ENCODE results near the gene CHST8.

CHST8 gene

DNA sequence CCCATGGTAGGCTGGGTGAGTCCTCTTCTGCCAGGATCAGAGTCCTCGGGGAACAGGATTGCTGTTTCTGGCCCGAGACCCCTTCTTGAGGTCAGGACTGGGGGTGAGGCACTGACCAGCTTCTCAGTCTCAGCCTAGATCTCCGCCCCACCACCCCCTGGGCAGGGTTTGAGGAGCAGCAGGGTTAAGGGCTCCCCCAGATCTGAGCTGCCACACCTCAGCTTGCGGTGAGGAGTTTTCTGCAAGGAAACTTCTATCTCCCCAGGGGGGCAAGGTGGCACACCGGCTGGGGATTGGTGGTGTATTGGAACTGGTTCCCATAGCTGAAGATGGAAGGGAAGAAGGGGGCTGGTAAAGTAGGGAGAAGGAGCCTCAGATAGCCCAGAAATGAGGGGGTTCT is 19.5 kb downstream of the CHST8 start:
- Histone ChIP-seq H2AFZ (ENCODE audit: low read length) (no peak overlapping the region), H3K79me2 (ENCODE audit: low read length) (peaks cover 4% of the 10 kb centered on the region; the same call in 1 of the 2 replicates), H3K27me3 (replicated peaks; ENCODE audit: insufficient read depth, low read length) (no peaks in the 10 kb centered on the region; the same call in 1 of the 2 replicates), H3K4me1 (ENCODE audit: low read length) (peaks cover 23% of the 10 kb centered on the region), H3K9me3 (replicated peaks; ENCODE audit: insufficient read depth, low read length) (no peaks in the 10 kb centered on the region), H3K4me3 (ENCODE audit: low read length) (no peak overlapping the region), H3K27ac (ENCODE audit: low read length) (no peak overlapping the region), H3K36me3 (replicated peaks; ENCODE audit: insufficient read depth, low read length) (no peaks in the 10 kb centered on the region), H3F3A (ENCODE audit: insufficient read depth, low read length) (0 out of 2 replicates have a peak, but pooled peaks cover 3% of the 10 kb centered on the region), H3K9ac (ENCODE audit: low read length) (no peak overlapping the region), H3K4me2 (ENCODE audit: low read depth, low read length) (no peak overlapping the region), H3K9me2 (replicated peaks; ENCODE audit: insufficient read depth, low read length) (no peaks in the 10 kb centered on the region), H4K20me1 (ENCODE audit: insufficient read depth, low read length) (no peaks in the 10 kb centered on the region)
- TF ChIP-seq EZH2 (optimal IDR thresholded peaks at IDR 0.05; ENCODE audit: low read depth, low read length) (no peak), EZH2phosphoT487 (IDR thresholded peaks at IDR 0.05; ENCODE audit: low read length) (no peak)
- TF ChIP-seq, protein P1, sequence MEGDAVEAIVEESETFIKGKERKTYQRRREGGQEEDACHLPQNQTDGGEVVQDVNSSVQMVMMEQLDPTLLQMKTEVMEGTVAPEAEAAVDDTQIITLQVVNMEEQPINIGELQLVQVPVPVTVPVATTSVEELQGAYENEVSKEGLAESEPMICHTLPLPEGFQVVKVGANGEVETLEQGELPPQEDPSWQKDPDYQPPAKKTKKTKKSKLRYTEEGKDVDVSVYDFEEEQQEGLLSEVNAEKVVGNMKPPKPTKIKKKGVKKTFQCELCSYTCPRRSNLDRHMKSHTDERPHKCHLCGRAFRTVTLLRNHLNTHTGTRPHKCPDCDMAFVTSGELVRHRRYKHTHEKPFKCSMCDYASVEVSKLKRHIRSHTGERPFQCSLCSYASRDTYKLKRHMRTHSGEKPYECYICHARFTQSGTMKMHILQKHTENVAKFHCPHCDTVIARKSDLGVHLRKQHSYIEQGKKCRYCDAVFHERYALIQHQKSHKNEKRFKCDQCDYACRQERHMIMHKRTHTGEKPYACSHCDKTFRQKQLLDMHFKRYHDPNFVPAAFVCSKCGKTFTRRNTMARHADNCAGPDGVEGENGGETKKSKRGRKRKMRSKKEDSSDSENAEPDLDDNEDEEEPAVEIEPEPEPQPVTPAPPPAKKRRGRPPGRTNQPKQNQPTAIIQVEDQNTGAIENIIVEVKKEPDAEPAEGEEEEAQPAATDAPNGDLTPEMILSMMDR (IDR thresholded peaks at IDR 0.05; ENCODE audit: low read length): no peak
- no peak for DNase-seq

DNA sequence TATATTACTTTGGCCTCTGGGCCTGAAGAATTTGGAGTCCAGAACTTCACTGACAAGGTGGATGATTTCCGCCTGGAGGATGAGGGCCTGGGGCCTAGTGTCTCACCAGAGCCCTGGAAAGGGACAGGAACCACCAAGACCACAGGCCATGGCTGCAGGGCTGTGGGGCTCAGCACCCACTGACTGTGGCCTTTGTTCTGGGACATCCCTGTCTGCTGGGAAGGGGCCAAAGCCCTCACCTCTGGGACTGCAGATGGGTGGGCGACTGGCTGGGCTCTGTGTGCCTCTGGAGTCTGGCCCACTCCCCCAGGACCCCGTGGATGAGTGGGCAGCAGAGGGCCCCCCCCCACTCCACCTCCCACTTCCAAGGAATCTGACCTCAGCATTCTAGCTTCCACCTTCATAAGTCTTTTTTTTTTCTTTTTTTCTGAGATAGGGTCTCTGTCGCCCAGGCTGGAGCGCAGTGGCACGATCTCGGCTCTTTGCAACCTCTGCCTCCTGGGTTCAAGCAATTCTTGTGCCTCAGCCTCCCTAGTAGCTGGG is 20.3 kb downstream of the CHST8 start:
- H3K27ac ChIP-seq (ENCODE audit: low read length): no peak overlapping the region
- no peak overlapping the region for H2AFZ ChIP-seq (ENCODE audit: low read length)
- no peaks in the 10 kb centered on the region for H3K9me3 ChIP-seq (replicated peaks; ENCODE audit: insufficient read depth, low read length)

DNA sequence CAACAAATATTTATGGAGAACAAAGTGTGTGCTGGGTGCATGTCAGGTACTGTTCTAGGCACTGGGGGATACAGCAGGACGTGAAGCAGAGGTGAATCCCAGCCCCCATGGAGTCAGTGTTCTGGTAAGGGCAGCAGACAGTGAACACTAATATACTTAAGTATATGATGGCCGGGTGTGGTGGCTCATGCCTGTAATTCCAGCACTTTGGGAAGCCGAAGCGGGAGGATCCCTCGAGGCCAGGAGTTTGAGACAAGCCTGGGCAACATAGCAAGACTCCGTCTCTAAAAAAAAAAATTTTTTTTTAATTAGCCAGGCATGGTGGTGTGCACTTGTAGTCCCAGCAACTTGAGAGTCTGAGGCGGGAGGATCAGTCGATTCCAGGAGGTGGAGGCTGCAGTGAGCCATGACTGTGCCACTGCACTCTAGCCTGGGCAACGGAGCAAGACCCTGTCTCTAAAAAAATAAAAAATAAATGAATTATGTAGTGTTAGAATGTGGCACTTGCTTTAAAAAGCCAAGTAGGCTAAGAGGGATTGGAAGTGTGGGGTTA is 22.6 kb downstream of the CHST8 start:
- no peaks in the 10 kb centered on the region for H4K20me1 ChIP-seq (ENCODE audit: insufficient read depth, low read length)
- H3K27ac ChIP-seq (ENCODE audit: low read length): no peak overlapping the region
- no peak overlapping the region for H3K9ac ChIP-seq (ENCODE audit: low read length)
- peaks cover 19% of the 10 kb centered on the region for H3F3A ChIP-seq (ENCODE audit: insufficient read depth, low read length)
- no peaks in the 10 kb centered on the region; the same call in 1 of the 2 replicates for H3K27me3 ChIP-seq (replicated peaks; ENCODE audit: insufficient read depth, low read length)
- H3K9me3 ChIP-seq (replicated peaks; ENCODE audit: insufficient read depth, low read length): no peaks in the 10 kb centered on the region
- H3K9me2 ChIP-seq (replicated peaks; ENCODE audit: insufficient read depth, low read length): no peaks in the 10 kb centered on the region
- H3K4me3 ChIP-seq (ENCODE audit: low read length): no peak overlapping the region
- H3K4me2 ChIP-seq (ENCODE audit: low read depth, low read length): no peak overlapping the region
- no peaks in the 10 kb centered on the region for H3K36me3 ChIP-seq (replicated peaks; ENCODE audit: insufficient read depth, low read length)
- peaks cover 9% of the 10 kb centered on the region for H3K79me2 ChIP-seq (ENCODE audit: low read length)
- TF ChIP-seq EZH2phosphoT487 (IDR thresholded peaks at IDR 0.05; ENCODE audit: low read length) (no peak), EZH2 (optimal IDR thresholded peaks at IDR 0.05; ENCODE audit: low read depth, low read length) (no peak)
- TF ChIP-seq, protein P1 (IDR thresholded peaks at IDR 0.05; ENCODE audit: low read length): no peak
- H3K4me1 ChIP-seq (ENCODE audit: low read length): peaks cover 27% of the 10 kb centered on the region
- DNase-seq: no peak
- H2AFZ ChIP-seq (ENCODE audit: low read length): no peak overlapping the region

More for the DNA sequence above, 20.3 kb downstream of the CHST8 start:
- no peaks in the 10 kb centered on the region for H3K36me3 ChIP-seq (replicated peaks; ENCODE audit: insufficient read depth, low read length)
- no peak overlapping the region for H3K4me3 ChIP-seq (ENCODE audit: low read length)
- DNase-seq: no peak
- no peaks in the 10 kb centered on the region for H3K9me2 ChIP-seq (replicated peaks; ENCODE audit: insufficient read depth, low read length)
- no peaks in the 10 kb centered on the region for H4K20me1 ChIP-seq (ENCODE audit: insufficient read depth, low read length)
- TF ChIP-seq, protein P1 (IDR thresholded peaks at IDR 0.05; ENCODE audit: low read length): no peak
- TF ChIP-seq EZH2phosphoT487 (IDR thresholded peaks at IDR 0.05; ENCODE audit: low read length): no peak
- no peak for TF ChIP-seq EZH2 (optimal IDR thresholded peaks at IDR 0.05; ENCODE audit: low read depth, low read length)
- no peak overlapping the region for H3K4me2 ChIP-seq (ENCODE audit: low read depth, low read length)
- no peaks in the 10 kb centered on the region; the same call in 1 of the 2 replicates for H3K27me3 ChIP-seq (replicated peaks; ENCODE audit: insufficient read depth, low read length)
- H3F3A ChIP-seq (ENCODE audit: insufficient read depth, low read length): peaks cover 11% of the 10 kb centered on the region; the same call in 1 of the 2 replicates
- no peak overlapping the region for H3K9ac ChIP-seq (ENCODE audit: low read length)
- peaks cover 5% of the 10 kb centered on the region for H3K79me2 ChIP-seq (ENCODE audit: low read length)
- peaks cover 30% of the 10 kb centered on the region for H3K4me1 ChIP-seq (ENCODE audit: low read length)
